A204.1 (cell line): ENCODE results near the gene RBM7.

Source experiments
- FAIRE-seq: peaks from 2 replicates; lab custom pipeline; 2012; peaks lifted over from hg19 to GRCh38; lab: Jason Lieb, UNC

Gene RBM7

DNA sequence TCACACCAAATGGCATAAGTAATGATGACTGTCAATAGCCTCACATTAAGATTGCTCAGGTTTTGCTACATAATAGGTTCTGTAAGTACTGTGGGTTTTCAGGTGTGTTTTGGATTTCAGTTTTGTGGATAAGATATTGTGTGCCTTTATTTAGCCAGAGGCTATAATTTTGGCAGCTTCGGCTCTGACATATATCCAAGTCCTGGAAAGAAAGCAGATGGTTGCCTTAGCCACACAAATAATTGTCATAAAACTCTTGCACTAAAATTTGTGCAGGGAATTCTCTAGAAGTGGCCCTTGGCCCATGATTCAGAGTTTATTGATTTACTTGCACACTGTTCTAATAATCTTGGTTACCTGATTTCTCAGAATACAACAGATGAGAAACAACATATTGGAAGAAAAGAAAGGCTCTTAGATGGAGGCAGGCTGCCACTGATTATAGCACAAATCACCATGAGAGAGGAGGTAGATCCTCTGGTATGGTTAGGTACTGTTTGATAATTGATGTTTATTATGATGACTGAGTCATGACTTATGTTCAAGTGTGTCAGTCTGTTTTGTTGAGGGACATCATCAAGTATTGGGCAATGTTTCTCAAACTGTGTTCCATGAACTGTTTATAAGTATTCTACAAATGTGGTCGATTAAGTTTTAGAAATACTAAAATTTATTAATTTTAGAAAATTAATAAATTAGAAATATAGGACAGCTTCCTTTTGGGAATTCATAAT, 48.5 kb downstream of the RBM7 start:
- no peak for FAIRE-seq

GRCh38 chr11:114449845-114450244, 49.4 kb downstream of the RBM7 start:
- no peak for FAIRE-seq

- no peak for FAIRE-seq
These were observed 51.9 kb downstream of the RBM7 start for GRCh38 chr11:114452399-114452798.
